ENCODE measurements around the gene TOP3B. TPM values are rescaled to one million over a fixed set of nuclear protein-coding genes. Genes with fewer than 3 reads are reported as not detected.

TOP3B gene
- total RNA-seq, 2 experiments from 2014 or later = 82.6 to 98.7 TPM

DNA sequence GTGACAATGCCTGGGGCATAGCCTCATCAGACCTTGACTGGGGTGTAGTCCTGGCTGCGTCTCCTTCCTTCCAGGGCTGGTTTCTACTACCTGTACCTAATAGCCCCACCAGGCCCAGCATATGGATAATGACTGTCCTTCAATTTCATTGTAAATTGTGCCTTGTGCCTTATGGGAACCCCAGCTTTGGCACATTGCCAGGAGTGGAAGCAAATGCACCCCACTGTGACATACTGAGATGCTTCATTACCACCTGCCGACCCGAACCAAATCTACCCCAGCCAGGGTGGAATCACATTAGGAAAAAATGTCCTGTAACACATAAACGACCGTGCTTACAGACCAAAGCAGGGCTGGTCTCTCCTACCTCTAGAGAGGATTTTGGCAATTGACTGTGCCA is 7.3 kb downstream of the TOP3B start:
- no TSS peak for BruUV-seq (replicated peaks)
- Histone ChIP-seq H3K36me3 (ENCODE audit: insufficient read depth, low read length) (peaks cover 66% of the 10 kb centered on the region), H3K9me2 (ENCODE audit: insufficient read depth, low read length) (no peaks in the 10 kb centered on the region), H3K9me3 (ENCODE audit: low read length) (no peaks in the 10 kb centered on the region), H3K4me2 (ENCODE audit: low read length) (no peak overlapping the region), H4K20me1 (ENCODE audit: insufficient read depth, low read length) (no peaks in the 10 kb centered on the region), H3K4me3 (ENCODE audit: low read depth, low read length, poor library complexity, severe bottlenecking) (no peak overlapping the region), H2AFZ (ENCODE audit: low read length) (no peak overlapping the region), H3K27ac (ENCODE audit: low read depth, low read length, poor library complexity, severe bottlenecking) (no peak overlapping the region), H3K79me2 (ENCODE audit: insufficient read depth, low read depth, low read length) (no peaks in the 10 kb centered on the region), H3K4me1 (ENCODE audit: insufficient read depth, low read length, poor library complexity, severe bottlenecking) (no peaks in the 10 kb centered on the region)
- no peak for DNase-seq (ENCODE audit: low spot score)
- intact Hi-C loops (cut with micrococcal nuclease; ENCODE audit: unreplicated experiment) = no loop called here
- CTCF ChIA-PET (ENCODE audit: unreplicated experiment) = no interaction called here
- TF ChIP-seq EZH2phosphoT487 (IDR thresholded peaks at IDR 0.05; ENCODE audit: borderline replicate concordance, low read depth, low read length) = no peak
- TF ChIP-seq, protein P1, sequence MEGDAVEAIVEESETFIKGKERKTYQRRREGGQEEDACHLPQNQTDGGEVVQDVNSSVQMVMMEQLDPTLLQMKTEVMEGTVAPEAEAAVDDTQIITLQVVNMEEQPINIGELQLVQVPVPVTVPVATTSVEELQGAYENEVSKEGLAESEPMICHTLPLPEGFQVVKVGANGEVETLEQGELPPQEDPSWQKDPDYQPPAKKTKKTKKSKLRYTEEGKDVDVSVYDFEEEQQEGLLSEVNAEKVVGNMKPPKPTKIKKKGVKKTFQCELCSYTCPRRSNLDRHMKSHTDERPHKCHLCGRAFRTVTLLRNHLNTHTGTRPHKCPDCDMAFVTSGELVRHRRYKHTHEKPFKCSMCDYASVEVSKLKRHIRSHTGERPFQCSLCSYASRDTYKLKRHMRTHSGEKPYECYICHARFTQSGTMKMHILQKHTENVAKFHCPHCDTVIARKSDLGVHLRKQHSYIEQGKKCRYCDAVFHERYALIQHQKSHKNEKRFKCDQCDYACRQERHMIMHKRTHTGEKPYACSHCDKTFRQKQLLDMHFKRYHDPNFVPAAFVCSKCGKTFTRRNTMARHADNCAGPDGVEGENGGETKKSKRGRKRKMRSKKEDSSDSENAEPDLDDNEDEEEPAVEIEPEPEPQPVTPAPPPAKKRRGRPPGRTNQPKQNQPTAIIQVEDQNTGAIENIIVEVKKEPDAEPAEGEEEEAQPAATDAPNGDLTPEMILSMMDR (conservative IDR thresholded peaks at IDR 0.05; ENCODE audit: low read length) = no peak
- POLR2A ChIA-PET = no interaction called here

DNA sequence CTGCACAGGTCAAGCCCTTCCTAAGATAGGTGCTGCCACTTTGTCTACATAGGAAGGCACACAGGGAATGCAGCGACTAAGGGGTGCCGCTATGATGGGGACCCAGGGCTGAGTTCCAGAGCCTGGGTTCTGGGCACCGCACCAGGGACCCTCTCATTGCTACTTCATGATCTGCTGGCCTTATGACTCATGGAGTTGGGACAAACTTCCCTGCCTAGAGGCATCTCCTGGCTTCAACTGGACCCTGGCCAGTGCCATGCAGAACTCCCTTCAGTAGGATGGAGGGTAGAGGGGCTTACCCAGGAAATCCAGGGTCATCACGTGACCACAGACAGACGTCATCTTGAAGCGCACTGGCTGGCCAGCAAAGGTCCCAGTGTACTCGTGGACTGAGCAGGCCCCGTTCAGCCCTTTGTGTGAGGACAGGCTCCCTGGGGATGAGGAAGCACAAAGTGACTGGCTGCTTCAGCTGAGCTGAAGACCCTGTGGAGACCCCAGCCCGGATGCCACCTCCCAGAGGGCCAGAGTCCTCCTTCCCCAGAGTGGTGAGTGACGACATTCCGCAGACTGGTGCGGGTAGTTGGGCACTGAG is 8.4 kb downstream of the TOP3B start:
- ChIA-PET POLR2A (no interaction called here), CTCF (ENCODE audit: unreplicated experiment) (no interaction called here)
- no peaks in the 10 kb centered on the region for H3K79me2 ChIP-seq (ENCODE audit: insufficient read depth, low read depth, low read length)
- H3K4me1 ChIP-seq (ENCODE audit: insufficient read depth, low read length, poor library complexity, severe bottlenecking) = no peaks in the 10 kb centered on the region
- intact Hi-C loops (cut with micrococcal nuclease; ENCODE audit: unreplicated experiment) = no loop called here
- no peak for DNase-seq (ENCODE audit: low spot score)
- H3K4me3 ChIP-seq (ENCODE audit: low read depth, low read length, poor library complexity, severe bottlenecking) = no peak overlapping the region
- H4K20me1 ChIP-seq (ENCODE audit: insufficient read depth, low read length) = no peaks in the 10 kb centered on the region
- TF ChIP-seq EZH2phosphoT487 (IDR thresholded peaks at IDR 0.05; ENCODE audit: borderline replicate concordance, low read depth, low read length) = no peak
- TF ChIP-seq, protein P1 (conservative IDR thresholded peaks at IDR 0.05; ENCODE audit: low read length) = no peak
- H3K4me2 ChIP-seq (ENCODE audit: low read length) = no peak overlapping the region
- BruUV-seq (replicated peaks) = no TSS peak
- no peaks in the 10 kb centered on the region for H3K9me3 ChIP-seq (ENCODE audit: low read length)
- peaks cover 75% of the 10 kb centered on the region for H3K36me3 ChIP-seq (ENCODE audit: insufficient read depth, low read length)
- no peak overlapping the region for H3K27ac ChIP-seq (ENCODE audit: low read depth, low read length, poor library complexity, severe bottlenecking)
- no peaks in the 10 kb centered on the region for H3K9me2 ChIP-seq (ENCODE audit: insufficient read depth, low read length)
- H2AFZ ChIP-seq (ENCODE audit: low read length) = no peak overlapping the region

DNA sequence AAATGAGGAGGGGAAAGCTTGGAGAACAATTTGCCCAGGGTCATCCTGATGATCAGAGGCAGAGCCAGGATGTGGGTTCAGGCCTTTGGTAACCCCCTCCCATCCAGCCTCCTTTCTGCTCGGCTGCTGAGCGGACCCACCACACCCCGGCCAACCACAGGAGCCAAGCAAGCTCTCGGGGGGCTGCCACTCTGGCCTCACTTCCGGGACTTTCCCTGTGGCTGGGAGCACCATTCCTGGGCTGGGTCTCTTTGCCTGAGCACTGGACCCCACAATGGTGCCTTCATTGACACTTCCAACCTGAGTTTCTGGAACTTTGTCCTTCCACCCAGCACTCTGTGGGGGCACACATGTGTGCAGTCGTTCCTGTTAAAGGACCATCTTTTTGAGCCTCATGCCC is 9.8 kb downstream of the TOP3B start:
- no peaks in the 10 kb centered on the region for H4K20me1 ChIP-seq (ENCODE audit: insufficient read depth, low read length)
- no peak overlapping the region for H3K27ac ChIP-seq (ENCODE audit: low read depth, low read length, poor library complexity, severe bottlenecking)
- peaks cover 80% of the 10 kb centered on the region for H3K36me3 ChIP-seq (ENCODE audit: insufficient read depth, low read length)
- no peak overlapping the region for H2AFZ ChIP-seq (ENCODE audit: low read length)
- intact Hi-C loops (cut with micrococcal nuclease; ENCODE audit: unreplicated experiment) = loop anchor here (1.0 to 2.0 kb wide), 3 partner anchors 52 to 137 kb away; no protein-coding TSS in a partner anchor
- CTCF ChIA-PET (ENCODE audit: unreplicated experiment) = interaction anchor here (0.6 kb wide), 1 partner anchor 160 kb away, joined by 3 read pairs; no protein-coding TSS in a partner anchor
- H3K9me3 ChIP-seq (ENCODE audit: low read length) = no peaks in the 10 kb centered on the region
- DNase-seq (ENCODE audit: low spot score) = no peak
- no TSS peak for BruUV-seq (replicated peaks)
- no peak overlapping the region for H3K4me3 ChIP-seq (ENCODE audit: low read depth, low read length, poor library complexity, severe bottlenecking)
- no peaks in the 10 kb centered on the region for H3K9me2 ChIP-seq (ENCODE audit: insufficient read depth, low read length)
- no peaks in the 10 kb centered on the region for H3K79me2 ChIP-seq (ENCODE audit: insufficient read depth, low read depth, low read length)
- no peak overlapping the region for H3K4me2 ChIP-seq (ENCODE audit: low read length)
- TF ChIP-seq EZH2phosphoT487 (IDR thresholded peaks at IDR 0.05; ENCODE audit: borderline replicate concordance, low read depth, low read length) = no peak
- TF ChIP-seq, protein P1 (conservative IDR thresholded peaks at IDR 0.05; ENCODE audit: low read length) = no peak
- POLR2A ChIA-PET = no interaction called here
- no peaks in the 10 kb centered on the region for H3K4me1 ChIP-seq (ENCODE audit: insufficient read depth, low read length, poor library complexity, severe bottlenecking)
